ENCODE measurements around the gene CNTN6. TPM values are rescaled to one million over a fixed set of nuclear protein-coding genes. Genes with fewer than 3 reads are reported as not detected.

CNTN6 gene
- total RNA-seq, 1 experiment from 2014 or later: not detected

DNA sequence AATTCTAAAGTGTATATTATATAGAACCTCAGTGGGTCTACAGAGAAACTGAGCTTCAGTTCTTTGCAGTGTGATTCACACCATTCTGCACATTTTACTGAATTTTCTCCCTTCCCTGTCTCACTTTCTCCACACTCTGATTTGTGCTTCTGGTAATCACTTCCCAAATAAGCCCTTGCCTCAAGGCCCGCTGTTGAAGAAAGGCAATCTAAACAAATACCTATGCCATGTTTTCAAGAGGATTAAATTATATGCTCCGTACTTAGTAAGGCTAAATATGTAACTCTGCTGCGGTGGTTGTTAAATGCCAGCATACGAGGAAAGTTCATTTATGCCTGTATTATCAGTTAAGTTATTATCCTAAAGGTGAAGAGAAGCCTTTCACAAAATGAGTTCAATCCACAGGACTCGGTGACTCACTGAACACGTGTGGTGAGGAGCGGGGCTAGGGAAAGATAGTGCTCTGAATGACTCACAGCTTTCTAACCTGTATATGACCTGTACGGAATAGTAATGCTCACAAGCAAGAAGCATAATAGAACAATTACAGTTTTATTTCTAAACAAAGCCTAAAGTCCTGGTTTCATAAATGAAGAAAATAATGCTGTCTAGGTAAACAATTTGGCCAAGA lies 25.1 kb downstream of the CNTN6 start:
- DNase-seq: no peak
- Histone ChIP-seq H4K20me1 (ENCODE audit: control insufficient read depth, insufficient read depth, insufficient read length) (no peaks in the 10 kb centered on the region), H3K79me2 (ENCODE audit: insufficient read depth, low read length) (no peaks in the 10 kb centered on the region), H3K4me1 (ENCODE audit: insufficient read depth, low read length) (no peaks in the 10 kb centered on the region), H2BK15ac (ENCODE audit: low read depth, low read length) (no peak overlapping the region), H3K14ac (ENCODE audit: insufficient read depth, low read length) (no peak overlapping the region), H3K23me2 (ENCODE audit: insufficient read length, low read depth, low read length, poor library complexity, severe bottlenecking) (no peaks in the 10 kb centered on the region), H3K79me1 (ENCODE audit: insufficient read depth, low read depth, low read length, poor library complexity, severe bottlenecking) (no peaks in the 10 kb centered on the region), H2AK5ac (ENCODE audit: insufficient read length, low read length) (no peak overlapping the region), H4K5ac (ENCODE audit: insufficient read length, low read depth, low read length) (no peak overlapping the region), H2BK5ac (ENCODE audit: insufficient read length, low read length) (no peak overlapping the region), H3K18ac (ENCODE audit: insufficient read length, low read depth, low read length) (no peak overlapping the region), H2AFZ (ENCODE audit: low read length) (no peak overlapping the region), H3K4me2 (ENCODE audit: insufficient read depth, insufficient read length, low read length) (no peak overlapping the region), H4K8ac (replicated peaks; ENCODE audit: insufficient read length, low read depth, low read length) (no peak overlapping the region), H4K91ac (ENCODE audit: insufficient read length, low read depth, low read length) (no peak overlapping the region), H3T11ph (ENCODE audit: low read length) (no peak overlapping the region), H2BK12ac (ENCODE audit: insufficient read length, low read depth, low read length) (no peak overlapping the region), H3K27ac (ENCODE audit: insufficient read length, low read depth, low read length) (no peak overlapping the region), H3K27me3 (ENCODE audit: insufficient read depth, low read length) (no peaks in the 10 kb centered on the region), H3K23ac (ENCODE audit: insufficient read length, low read depth, low read length) (no peak overlapping the region), H3K9ac (ENCODE audit: extremely low read depth, insufficient read length, low read length) (no peak overlapping the region), H3K9me3 (ENCODE audit: control insufficient read depth, low read depth, low read length) (no peaks in the 10 kb centered on the region), H3K56ac (ENCODE audit: insufficient read length, low read depth, low read length) (no peak overlapping the region), H2BK20ac (ENCODE audit: low read depth, low read length, poor library complexity, severe bottlenecking) (no peak overlapping the region), H2BK120ac (ENCODE audit: low read depth, low read length, poor library complexity, severe bottlenecking) (no peak overlapping the region), H3K4ac (ENCODE audit: low read depth, low read length) (no peak overlapping the region)
- no peaks in the 10 kb centered on the region for H3K4me1 Mint-ChIP-seq
- H3K4me3 Mint-ChIP-seq: no peak overlapping the region
- WGBS (ENCODE audit: extremely low coverage, insufficient read length, low lambda C conversion rate): no CpG with 5 or more reads among the region's 8 CpGs
- no peaks in the 10 kb centered on the region for H3K9me3 Mint-ChIP-seq
- TF ChIP-seq, protein P1, sequence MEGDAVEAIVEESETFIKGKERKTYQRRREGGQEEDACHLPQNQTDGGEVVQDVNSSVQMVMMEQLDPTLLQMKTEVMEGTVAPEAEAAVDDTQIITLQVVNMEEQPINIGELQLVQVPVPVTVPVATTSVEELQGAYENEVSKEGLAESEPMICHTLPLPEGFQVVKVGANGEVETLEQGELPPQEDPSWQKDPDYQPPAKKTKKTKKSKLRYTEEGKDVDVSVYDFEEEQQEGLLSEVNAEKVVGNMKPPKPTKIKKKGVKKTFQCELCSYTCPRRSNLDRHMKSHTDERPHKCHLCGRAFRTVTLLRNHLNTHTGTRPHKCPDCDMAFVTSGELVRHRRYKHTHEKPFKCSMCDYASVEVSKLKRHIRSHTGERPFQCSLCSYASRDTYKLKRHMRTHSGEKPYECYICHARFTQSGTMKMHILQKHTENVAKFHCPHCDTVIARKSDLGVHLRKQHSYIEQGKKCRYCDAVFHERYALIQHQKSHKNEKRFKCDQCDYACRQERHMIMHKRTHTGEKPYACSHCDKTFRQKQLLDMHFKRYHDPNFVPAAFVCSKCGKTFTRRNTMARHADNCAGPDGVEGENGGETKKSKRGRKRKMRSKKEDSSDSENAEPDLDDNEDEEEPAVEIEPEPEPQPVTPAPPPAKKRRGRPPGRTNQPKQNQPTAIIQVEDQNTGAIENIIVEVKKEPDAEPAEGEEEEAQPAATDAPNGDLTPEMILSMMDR (conservative IDR thresholded peaks at IDR 0.05): no peak
- no peak overlapping the region for H3K27ac Mint-ChIP-seq
- H3K36me3 Mint-ChIP-seq (ENCODE audit: insufficient read depth in 1 of 3, low read depth in 3 of 3): no peaks in the 10 kb centered on the region
- H3K27me3 Mint-ChIP-seq (ENCODE audit: low read depth): no peaks in the 10 kb centered on the region; the same call in 1 of the 2 replicates
